NCI-H1436 treated with DMSO at 0.1 percent for 48 hours (cell line): Measurements from ENCODE around the gene PLAAT3.
"Not testable (repeated sequence)": the region's sequence is repeated elsewhere in the genome, so short reads cannot be mapped to it uniquely, and the experiment has no call there.

Source experiments
- DNase-seq: peaks from one replicate; lab custom pipeline; 2025; lab: John Stamatoyannopoulos, UW

The PLAAT3 gene

DNA sequence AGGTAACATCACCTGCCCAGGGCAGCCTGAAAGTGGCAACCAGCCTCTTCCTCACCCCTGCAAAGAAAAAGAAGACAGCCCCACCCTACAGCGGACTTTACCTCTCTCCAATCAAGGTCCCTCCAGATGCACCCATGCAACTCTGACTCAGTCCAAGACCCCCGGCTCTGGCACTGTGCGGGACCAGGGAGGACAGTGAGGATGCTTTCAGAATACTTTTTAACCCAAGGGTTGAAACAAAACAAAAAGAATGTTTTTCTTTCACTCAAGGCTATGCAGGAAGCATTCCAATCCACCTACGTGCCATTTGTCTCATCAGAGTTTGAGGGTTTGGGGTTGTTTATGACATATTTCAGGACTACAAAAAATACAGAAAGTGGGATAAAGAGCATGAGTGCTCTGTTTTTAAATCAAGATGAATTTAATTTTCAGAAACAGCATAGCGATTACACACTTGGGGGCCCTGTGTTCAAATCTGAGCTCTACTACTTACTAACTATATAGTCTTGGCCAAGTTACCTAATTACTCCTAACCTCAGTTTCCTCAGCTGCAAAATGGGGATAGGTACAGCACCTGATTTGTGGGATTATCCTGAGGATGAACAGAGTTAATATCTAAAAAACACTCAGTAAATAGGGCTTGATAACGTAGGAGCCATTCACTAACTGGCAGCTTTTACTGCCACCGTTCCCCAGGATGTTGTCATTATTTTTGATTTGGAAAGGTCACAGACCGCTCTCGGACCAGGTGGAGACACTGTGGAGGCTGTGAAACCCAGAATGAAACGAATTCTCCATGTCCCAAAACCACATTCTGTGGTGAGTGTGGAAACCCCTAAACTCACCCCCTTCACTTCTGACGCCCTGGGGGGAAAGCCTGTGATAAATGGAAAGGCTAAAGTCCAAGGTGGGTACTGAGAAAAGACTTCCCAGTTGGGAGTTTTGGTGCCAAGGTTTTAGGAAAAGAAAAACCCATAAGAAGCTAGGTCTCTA is 5.6 kb downstream of the PLAAT3 start:
- no peak for DNase-seq

DNA sequence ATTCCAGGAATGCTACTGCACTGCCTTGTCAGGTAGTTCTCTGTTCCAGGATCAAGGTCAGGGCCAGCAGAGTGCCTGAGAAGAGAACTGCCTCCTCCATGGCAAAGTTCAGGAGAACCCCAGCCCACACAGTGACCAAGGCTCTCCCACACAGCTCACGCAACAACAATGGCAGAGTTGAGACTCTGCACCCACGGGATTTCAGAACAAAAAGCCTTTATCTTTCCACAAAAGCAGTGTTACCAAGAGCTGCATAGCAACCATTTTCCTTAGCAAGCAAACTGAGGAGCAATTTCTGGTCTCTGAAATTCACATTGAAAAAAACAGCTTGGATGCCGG is 11.1 kb downstream of the PLAAT3 start:
- DNase-seq: no peak

DNA sequence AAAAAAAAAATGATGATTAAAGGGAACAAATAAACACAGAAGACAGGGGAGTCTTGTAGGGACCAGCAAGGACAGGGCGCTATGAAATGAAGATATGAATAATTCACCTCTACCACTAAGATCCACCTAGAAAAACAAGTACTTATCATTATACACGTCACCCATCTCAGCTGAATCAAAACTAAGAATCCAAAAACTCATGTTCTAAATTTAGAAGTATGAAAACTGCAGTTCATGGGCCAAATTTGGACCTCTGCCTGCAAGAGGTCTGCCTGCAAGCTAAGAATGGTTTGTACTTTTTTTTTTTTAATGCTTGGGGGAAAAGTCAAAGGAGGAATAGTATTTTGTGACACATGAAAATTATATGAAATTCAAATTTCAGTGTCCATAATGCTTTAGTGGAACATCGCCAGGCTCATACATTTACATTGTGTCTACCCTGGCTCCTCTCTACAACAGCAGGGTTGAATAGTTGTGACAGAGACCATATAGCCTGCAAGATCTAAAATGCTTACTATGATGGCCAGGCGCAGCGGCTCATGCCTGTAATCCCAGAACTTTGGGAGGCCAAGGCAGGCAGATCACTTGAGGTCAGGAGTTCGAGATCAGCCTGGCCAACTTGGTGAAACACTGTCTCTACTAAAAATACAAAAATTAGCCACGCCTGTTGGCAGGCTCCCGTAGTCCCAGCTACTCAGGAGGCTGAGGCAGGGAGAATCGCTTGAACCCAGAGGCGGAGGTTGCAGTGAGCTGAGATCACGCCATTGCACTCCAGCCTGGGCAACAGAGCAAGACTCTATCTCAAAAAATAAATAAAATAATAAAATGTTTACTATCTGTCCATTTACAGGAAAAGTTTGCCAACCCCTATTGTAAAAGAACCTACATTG is 11.7 kb downstream of the PLAAT3 start:
- DNase-seq: not testable (repeated sequence)

DNA sequence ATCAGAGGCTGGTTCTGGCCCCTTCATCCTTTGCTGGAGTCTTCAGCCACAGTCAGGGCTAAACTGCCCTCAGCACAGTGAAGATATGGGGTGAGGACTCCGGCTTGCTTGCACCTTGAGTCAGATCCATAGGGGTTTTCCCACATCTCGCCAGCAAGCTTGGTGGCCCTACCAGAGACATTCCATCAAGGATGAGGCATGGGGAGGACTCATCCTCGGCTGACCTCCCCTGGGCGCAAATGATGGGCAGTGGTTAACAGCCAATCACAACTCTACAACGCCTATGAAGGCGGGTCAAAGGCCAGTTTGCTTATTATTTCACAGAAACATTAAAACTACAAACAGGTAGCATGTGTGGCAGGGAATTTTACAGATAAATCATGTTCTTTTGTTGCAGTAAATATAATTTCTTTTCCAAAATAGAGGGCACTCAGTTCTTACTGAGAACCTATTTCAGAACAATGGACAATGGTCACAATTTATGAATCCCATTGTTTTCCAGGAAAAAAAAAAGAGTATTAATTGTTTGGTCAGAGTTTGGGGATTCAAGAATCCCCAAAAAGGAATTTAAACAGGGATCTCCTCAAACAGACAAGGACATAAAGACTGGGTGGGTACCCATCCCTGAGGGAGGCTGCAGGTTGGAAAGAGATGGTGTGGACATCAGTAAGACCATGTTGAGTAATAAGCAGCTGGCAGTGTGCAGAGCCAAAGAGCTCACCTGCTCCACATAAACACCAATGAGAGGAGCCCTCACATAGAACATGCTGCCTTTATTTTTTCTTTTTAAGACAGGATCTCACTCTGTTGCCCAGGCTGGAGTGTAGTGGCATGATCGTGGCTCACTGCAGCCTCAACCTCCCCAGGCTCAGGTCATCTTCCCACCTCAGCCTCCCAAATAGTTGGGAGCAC is 14.8 kb downstream of the PLAAT3 start:
- DNase-seq: no peak

DNA sequence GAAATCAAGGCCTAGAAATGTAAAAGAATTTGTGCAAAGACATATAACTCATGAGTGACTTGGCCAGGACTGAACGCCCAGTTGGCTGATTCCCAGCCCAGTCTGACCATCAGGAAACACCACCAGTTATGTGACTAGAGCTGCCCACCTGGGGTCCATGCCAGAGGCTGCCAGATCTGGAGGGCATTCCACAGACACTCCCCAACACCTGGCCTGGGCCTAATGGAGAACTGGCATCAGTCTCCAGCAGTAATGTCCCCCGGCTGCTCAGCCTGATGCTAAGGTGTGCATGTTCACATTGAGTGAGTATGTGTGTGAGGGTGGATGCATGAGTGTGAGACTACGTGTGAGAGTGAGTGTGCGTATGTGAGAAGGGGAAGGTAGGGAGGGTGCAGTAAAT is 15.7 kb downstream of the PLAAT3 start:
- DNase-seq: no peak

DNA sequence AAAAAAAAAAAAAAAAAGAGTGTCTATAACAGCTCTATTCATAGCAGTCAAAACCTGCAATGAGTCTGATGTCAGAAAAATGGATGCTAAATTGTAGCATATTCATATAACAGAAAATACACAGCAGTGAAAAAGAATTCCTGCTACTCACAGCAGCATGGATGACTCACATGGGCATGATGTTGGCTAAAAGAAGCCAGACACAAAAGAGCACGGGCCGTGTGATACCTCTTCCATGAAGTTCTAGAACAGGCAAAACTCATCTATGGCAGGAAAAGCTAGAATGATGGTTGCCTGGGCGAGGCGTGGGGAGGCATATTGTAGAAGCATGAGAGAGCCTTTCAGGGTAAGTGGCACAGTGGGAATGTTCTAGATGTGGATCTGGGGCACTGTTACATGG is 18.9 kb downstream of the PLAAT3 start:
- no peak for DNase-seq

DNA sequence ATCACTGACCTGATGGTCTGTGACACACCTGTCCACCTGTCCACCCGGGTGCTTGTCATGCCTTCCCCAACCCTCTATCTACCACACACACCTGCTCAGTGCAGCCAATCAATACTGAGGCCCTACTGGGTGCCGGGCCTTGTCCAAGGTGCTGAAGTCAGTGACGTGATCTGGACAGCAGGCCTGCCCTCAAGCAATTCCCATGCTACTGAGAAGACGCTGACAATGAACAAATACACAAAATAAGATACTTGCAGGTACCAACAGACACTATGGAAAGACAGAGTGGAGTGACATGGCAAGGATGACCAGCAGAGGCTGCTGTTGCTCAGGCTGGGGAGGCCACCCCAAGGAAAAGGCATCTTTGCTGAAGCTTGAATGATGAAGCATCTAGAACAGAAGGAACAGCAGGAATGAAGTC is 21.2 kb downstream of the PLAAT3 start:
- DNase-seq: no peak

DNA sequence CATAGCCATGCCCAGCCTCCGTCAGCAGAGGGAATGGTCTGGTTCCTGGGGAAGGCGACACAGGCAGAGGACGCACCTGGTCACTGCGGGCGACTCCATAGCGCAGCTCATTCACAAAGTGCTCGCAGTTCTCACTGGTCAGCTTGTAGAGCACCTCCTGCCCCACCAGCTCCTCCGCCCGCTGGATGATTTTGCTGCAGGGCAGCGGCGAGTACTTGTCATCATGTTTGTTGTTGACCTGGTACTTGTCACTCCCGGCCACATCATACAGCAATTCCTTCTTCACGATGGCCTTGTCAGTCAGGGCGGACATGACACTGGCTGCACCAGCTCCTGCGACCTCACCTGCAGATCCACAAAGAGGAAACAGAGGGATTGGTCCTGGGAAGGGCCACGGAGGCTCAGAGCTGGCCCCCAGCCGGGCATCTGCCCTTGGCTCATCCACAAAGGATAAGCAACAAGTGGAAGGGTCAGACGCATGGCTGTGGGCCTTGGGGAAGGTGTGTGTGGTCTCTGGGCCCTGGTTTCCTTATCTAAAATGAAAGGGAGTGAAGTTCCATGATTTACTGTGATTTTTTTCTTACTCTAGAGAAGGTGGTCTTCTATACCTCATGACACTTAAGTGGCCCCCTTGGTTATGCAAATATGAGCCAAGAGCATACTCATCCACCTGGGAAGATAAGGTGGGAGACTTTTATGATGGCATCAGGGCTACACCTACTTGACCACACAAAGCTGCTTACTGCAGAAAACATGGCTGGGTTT is 24.0 kb downstream of the PLAAT3 start:
- no peak for DNase-seq

DNA sequence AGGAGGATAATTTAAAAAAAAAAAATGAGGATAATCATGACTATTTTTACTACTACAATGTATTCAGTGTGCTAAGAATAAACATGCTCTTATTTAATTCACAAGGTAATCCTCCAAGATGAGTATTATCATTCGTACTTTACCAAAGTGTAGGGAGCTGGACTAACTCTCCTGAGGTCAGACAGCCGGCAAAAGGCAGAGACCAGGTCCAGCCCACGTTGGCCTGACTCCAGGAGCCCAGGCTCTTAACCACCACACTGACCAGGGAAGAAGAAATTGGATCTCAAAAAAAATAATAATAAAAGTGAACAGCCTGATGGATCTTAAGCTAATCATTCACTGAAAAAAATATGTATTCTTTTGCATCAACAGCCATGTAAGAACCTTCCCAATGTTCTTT is 25.2 kb downstream of the PLAAT3 start:
- no peak for DNase-seq

DNA sequence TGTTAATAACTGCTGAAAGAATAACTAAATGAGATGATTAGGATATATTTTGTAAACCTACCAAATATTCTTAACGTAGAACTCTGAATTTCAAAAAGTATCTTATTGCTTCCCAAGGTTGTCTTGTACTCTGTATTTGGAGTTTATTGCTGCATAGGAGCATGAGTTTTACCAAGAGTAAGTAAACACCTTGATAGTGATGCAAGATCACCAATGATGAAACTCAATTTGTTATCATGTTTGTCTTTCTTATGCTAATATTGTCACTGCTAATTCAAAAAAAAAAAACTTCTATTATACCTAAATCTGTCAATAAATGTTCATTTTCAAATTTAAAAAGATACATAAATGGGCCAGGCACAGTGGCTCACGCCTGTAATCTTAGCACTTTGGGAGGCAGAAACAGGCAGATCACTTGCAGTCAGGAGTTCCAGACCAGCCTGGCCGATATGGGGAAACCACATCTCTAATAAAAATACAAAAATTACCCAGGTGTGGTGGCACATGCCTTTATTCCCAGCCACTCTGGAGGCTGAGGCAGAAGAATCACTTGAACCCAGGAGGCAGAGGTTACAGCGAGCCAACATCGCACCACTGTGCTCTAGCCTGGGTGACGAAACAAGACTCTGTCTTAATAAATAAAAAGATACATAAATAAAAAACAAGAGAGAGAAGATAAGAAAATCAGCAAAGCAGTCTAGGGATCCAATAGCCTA is 27.6 kb downstream of the PLAAT3 start:
- DNase-seq: no peak

DNA sequence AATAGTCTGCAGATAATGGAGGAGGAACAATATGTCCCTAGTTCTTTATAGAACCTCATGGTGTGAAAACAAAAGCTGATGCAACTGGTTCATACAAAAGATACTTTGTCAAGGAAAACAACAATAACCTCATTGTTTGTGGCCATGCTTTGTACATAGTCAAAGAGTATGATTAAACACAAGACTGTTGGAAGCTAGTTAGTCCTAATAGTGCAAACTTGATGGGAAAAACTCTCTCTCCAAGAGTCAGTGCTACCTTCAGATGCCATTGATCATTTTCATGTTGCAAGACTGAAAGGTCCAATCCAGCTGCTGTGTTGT is 30.9 kb downstream of the PLAAT3 start:
- DNase-seq: no peak

DNA sequence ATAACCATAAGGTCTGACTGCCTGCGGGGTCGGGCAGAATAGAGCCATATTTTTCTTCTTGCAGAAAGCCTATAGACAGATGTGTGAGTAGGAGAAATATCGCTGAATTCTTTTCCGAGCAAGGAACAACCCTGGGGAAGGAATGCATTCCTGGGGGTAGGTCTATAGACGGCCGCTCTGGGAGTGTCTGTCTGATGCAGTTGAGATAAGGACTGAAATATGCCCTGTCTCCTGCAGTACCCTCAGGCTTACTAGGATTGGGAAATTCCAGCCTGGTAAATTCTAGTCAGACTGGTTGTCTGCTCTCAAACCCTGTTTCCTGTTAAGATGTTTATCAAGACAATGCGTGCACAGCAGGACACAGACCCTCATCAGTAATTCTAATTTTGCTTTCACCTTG is 33.0 kb downstream of the PLAAT3 start:
- DNase-seq: not testable (repeated sequence)

DNA sequence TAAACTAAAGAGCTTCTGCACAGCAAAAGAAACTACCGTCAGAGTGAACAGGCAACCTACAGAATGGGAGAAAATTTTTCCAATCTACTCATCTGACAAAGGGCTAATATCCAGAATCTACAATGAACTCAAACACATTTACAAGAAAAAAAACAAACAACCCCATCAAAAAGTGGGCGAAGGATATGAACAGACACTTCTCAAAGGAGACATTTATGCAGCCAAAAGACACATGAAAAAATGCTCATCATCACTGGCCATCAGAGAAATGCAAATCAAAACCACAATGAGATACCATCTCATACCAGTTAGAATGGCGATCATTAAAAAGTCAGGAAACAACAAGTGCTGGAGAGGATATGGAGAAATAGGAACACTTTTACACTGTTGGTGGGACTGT is 35.4 kb downstream of the PLAAT3 start:
- not testable (repeated sequence) for DNase-seq

DNA sequence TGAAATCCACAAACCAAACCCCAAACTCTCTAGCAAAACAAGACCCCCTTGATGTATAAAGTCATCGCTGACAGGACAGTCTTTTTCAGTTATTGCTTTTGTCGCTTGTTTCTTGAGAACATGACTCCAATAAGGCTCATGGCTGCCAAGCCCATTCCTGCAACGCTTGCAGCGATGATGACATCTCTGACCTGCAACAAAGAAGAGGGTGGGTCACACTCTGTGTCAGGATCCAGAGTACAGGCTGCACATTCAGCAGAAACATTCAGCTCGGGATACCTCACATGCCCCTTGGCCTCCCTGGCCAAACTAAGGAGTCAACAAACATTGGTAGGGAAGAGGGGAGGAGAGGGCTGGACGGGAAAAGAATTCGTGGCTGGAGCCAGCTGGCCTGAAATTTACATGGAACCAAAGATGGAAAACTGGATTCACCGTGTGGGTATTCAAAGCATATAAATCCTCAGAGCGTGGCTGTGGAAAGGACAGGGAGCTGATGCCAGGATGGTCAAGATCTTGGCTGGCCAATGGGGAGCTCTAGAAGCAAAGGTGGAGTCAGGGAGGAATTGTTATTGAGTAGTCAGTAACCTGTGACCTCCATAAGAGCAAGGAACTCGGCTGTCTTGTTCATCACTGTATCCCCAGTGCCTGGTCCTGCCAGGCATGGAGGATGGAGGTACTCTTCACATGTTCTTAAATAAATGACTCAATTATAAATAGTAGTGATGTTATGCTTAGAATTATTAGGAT is 39.2 kb downstream of the PLAAT3 start:
- no peak for DNase-seq

DNA sequence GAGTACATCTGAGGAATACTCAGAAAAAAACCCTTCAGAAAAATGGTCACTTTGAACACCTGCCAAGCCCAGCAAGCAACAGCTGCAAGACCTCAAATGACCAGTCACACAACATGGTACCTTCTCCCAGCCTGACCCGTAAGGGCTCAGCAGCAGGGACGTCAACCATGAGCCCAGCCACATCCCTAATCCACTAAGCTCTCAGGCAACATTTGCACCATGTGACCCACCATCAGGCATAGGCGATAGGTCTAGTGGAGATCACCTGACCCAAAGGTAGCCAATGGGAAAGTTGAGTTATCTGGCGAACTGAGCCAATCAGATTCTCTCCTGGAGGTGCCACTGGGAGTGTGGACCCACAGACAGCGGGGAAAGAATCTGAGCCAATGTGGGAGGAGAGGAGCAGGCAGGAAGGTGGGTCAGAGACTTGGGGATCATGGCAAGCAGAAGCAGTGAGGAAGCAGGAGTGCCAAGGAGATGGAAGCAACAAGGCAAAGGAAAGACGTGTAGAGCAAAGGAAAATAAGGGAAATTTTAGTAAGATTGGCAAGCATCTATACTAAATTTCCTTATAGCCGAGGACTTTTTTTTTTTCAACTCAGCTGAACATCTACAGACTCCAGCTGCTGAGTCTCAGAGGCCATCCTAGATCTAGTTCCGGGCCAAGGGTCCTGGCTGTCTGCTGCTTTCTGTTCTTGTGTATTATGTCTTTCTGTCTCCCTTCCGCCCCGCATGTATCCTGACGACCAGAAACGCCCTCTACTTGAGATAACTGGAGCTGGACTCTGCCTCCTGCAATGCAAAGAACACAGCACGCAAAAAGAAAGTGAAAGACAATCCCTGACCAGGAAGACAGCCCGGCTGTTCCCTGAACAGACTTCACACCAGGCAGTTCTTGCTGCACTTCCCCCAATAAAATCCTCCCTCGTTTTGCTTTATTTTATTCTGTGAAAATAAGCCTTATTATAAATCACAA is 40.1 kb downstream of the PLAAT3 start:
- DNase-seq: no peak

DNA sequence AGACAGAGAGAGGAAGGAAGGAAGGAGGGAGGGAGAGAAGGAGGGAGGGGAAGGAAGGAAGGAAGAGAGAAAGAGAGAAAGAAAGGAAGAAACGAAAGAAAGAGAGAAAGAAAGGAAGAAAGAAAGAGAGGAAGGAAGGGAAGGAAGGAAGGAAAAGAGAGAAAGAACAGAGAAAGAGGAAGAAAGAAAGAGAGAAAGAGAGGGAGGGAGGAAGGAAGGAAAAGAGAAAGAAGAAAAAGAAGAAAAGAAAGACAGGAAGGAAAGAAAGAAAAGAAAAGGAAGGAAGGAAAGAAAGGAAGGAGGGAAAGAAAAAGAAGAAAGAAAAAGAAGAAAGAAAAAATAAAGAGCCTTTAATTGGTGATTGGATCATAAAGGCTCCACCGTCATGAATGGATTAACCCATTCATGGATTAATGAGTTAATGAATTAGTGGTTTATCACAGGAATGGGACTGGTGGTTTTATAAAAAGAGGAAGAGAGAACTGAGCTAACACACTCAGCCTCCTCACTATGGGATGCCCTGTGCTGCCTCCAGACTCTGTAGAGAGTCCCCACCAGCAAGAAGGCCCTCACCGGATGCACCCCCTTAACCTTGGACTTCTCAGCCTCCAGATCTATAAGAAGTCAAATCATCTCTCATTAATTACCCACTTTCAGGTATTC is 42.1 kb downstream of the PLAAT3 start:
- DNase-seq: no peak

DNA sequence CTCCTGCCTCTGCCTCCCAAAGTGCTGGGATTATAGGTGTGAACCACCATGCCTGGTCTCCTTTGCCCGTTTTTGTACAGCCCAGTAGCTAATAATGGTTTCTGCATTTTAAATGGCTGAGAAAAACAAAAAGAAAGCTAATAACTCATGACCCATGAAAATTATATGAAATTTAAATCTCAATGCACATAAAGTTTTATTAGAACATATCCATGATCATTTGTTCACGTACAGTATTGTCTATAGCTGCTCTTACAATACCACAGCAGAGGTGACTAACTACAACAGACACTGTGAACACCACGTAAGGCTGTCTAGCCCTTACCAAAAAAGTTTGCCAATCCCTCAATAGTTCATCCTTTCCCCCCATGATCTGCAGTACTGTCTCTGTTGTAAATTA is 44.7 kb downstream of the PLAAT3 start:
- no peak for DNase-seq
